SK-MEL-5 (cell line): ENCODE results near the gene SLC7A10. TPM values are rescaled to one million over a fixed set of nuclear protein-coding genes. Genes with fewer than 3 reads are reported as not detected.

ENCODE experiments used
- DNase-seq: peaks from one replicate; pipeline ENCODE4 v3.0.0-alpha.2; 2016; ENCODE audit warnings: low read depth, low spot score
- in situ Hi-C: cut with HindIII; loops from 2 replicates; pipeline ENCODE4 v1.10.0; 2016; ENCODE audit warnings: low sequenced_read_pairs, high pct_unique_total_duplicates, low pct_unique_long_range_greater_than_20kb
- total RNA-seq: library from RNA; depleted of rRNA; stranded (reverse); fragments of >200 nt; shearing (Covaris generic); gene quantifications from 2 replicates; pipeline ENCODE4 v1.2.3, GENCODE V29; 2014

Gene SLC7A10
- total RNA-seq, 1 experiment from 2014 or later, result not detected

DNA sequence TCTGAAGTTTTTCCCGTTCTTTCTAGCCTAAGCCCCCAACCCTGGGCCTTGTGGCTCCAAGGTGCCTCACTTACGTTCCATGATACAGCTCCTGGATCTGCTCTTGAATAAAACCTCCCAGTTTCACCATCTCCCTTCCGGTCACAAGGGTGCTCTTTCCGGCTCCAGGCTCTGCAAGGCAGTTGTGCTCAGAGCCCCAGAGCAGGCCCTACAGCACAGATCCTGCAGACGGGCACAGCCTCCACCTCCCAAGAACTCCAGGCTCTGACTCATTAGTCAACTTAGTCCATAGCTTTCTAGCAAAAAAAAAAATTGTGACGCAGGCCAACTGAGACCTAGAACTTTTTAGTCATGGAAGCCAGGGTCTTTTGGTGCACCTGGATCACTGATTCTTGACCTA, 33.9 kb upstream of the SLC7A10 start:
- DNase-seq, result no peak
- in situ Hi-C loops, result no loop called here

DNA sequence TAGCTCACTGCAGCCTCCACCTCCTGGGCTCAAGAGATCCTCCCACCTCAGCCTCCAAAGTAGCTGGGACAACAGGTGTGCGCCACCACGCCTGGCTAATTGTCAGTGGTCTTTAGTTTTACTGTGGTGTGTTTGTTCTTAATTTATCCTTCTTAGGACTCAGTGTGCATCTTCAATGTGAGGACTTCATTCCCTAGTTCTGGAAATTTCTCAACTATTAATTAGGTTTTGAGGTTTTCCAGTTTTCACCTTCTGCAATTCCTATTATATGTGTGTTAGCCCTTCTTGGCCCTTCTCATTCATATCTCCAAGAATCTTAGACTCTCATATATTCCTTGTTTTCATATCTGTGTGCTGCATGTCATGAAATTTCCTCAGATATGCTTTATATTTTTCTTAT, 32.2 kb upstream of the SLC7A10 start:
- in situ Hi-C loops, result no loop called here
- DNase-seq, result no peak

DNA sequence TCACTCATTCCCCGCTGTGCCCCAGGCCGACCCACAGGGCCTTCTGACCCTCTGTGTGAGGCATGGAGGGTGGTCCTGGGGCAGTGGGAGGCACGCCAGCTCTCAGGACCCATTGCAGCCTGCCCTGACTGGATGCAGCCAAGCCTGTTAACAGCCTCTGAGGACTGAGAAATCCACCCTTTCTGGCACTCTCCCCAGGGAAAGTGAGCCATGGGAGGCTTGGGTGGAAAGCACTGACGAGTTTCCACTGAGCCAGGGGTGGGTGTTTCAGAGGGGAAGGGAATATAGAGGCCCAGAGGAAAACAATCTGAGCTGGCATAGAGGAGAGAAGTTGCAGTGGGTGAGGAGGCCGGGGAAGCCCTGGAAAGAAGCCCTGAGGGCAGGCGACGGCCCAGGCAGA, 30.6 kb upstream of the SLC7A10 start:
- DNase-seq, result no peak
- in situ Hi-C loops, result no loop called here

GRCh38 chr19:33255781-33256180, 30.1 kb upstream of the SLC7A10 start:
- in situ Hi-C loops, result no loop called here
- DNase-seq, result no peak

- DNase-seq, result no peak
- in situ Hi-C loops, result no loop called here
Observed at GRCh38 chr19:33254245-33254824, 28.7 kb upstream of the SLC7A10 start.

DNA sequence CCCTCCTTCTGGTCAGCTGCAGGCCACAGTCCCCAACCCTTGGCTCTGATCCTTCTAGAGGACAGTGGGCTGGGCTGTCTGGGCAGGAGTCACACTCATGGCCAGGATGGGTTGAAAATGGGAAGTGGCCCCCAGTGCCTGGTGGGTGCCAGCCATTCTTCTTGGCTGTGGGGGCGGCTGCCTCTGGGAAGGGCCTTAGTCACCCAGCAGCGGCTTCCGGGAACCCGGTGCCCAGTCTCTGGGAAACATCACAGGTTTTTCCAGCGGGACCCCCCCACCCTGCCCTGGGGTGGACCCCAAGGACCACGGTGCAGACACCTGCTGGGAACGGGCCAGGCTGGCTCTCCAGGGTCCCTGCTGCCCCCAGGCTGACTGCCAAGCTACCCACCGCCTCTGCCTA, 27.3 kb upstream of the SLC7A10 start:
- in situ Hi-C loops, result no loop called here
- DNase-seq, result no peak

DNA sequence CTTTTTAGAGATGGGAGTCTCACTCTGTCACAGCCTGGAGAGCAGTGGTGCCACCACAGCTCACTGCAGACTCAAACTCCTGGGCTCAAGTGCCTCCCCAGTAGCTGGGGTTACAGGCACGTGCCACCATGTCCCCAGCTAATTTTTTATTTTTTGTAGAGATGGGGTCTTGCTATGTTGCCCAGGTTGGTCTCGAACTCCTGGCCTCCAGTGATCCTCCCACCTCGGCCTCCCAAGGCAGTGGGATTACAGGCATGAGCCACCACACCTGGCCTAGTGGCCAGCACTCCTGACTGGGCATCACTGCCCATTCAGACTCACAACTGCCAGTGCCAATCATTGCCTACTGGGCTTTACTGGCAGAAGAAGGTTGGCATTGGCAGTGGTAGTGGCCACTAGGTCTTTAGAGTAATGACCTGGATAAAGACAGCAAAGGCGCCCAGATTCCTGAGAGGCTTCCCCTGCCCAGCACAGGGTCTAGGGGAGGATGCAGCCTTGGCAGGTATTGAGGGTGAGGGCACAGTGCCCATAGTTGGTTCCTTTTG, 26.8 kb upstream of the SLC7A10 start:
- no peak for DNase-seq
- in situ Hi-C loops, result no loop called here

- in situ Hi-C loops, result no loop called here
- no peak for DNase-seq
Observed at GRCh38 chr19:33251526-33252090, 26.0 kb upstream of the SLC7A10 start.

DNA sequence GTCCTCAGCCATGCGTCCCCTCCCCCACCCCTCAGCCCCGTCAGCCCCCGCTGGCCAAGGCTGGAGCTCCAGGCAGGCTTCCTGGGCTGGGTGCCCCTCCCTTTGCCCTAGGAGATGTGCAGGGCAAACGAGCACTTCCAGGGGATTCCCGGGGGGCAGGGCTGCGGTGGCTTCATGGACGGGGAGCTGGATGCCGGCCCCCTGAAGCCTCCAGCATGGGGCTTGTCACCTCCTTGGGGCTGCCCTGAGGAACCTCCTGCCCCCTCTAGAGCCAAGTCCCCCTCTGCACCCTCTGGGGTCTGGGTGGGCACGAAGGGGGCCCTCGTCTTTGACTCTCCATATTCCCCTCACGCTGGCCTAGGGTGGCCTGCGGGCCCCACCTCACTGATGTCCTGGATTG, 25.4 kb upstream of the SLC7A10 start:
- in situ Hi-C loops, result no loop called here
- no peak for DNase-seq

DNA sequence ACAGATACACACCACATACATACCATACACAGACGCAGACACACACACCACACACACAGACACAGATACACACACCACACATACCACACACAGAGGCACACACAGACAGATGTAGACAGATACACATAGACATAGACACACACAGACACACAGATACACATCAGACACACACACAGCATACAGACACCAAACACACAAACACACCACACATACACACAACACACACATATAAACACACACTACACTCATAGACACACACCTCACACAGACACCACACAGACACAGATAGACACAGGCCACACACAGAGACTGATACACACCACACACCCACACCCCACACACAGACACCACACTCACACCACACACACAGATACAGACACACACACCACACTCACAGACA, 24.9 kb upstream of the SLC7A10 start:
- DNase-seq, result no peak
- in situ Hi-C loops, result no loop called here

- in situ Hi-C loops, result no loop called here
- DNase-seq, result no peak
Observed at GRCh38 chr19:33249740-33250366, 24.2 kb upstream of the SLC7A10 start.

DNA sequence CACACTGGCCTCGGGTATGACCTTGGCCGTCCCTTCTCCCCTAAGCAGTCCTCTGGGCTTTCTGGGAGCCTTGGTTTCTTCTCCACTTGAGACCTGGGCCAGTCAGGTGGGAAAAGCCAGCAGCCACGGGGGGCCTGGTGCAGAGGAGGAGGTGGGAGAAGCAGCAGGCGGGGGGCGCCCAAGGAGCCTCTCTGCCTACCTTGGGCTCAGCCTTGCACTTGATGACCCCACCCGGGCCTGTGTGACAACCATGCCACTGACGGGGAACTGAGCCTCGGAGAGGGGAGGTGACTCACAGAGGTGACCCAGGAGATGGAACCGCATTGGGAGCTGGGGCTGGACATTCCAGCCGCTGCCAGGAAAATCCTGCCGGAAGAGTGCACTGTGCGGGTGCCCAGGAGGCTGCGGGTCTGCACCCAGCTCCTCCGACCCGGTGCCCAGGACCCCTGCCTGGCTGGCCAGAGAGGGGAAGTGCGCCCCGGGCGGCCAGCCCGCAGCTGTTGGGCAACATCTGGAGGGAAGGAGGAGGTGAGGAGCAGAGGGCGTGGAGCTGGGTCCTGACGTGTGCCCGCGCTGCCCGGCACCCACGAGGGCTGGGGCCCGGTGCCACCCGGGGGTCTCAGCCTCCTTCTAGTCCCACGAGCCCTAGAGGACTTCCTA, 23.4 kb upstream of the SLC7A10 start:
- no peak for DNase-seq
- in situ Hi-C loops, result no loop called here

- in situ Hi-C loops, result no loop called here
- no peak for DNase-seq
Observed at GRCh38 chr19:33248553-33248953, 22.9 kb upstream of the SLC7A10 start.

- in situ Hi-C loops, result no loop called here
- no peak for DNase-seq
Observed at GRCh38 chr19:33248104-33248503, 22.5 kb upstream of the SLC7A10 start.

DNA sequence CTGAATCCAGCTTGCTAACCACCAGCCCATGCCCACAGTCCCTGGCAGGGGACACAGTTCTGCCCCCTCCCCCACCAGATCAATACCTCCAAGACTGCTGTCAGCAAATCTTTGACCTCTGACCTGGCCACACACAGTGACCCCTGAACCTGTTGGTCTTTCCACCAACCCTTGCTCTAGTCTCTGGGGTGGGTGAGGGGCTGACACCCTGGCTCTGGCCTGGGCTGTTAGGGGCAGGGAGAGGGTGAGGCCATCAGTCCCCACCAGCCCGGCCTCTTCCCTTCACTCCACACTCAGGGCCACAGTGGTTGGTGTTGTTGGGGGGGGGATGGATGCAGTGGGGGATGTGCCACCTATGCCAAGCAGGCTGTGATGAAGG, 21.8 kb upstream of the SLC7A10 start:
- no peak for DNase-seq
- in situ Hi-C loops, result no loop called here

GRCh38 chr19:33246709-33247440, 21.2 kb upstream of the SLC7A10 start:
- no peak for DNase-seq
- in situ Hi-C loops, result no loop called here

DNA sequence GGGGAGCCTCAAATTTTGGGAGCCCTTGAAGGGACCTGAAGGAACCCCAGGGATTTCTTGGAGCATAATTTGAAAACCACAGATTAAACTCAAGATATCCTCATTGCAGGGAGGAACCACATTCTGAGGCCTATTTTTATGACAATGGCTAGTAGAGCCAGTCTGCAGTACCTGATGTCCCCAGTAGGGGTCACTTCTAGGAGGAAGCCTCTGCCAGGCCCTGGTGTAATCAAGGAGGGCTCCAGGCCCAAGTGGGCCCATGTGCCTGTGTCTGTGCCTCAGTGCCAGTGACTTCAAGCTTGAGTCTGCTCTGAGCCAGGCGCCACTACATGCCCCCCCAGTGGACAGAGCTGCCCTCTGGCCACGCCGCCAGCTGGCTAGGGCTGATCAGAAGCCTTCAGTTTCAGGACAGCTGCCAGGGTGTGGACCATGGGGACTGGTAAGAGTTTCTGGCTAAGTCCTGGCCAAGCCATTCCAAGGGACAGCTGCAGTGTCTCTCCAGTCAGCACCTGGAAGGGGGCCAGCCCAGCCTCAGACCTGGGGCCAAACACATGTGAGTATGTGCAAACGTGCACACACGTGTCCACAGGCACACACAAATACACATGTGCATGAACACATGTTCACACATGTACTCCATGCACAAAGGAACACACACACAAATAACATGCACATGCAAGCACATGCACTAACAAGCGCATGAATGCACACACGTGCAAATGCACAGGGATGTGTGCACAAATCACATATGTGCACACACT, 20.5 kb upstream of the SLC7A10 start:
- DNase-seq, result no peak
- in situ Hi-C loops, result no loop called here
